Kasumi-1 (cell line): ENCODE results near the gene PSMB5.

Experiments used
- DNase-seq, 2 experiments: peaks; one replicate each; lab custom pipeline; 2025; lab: John Stamatoyannopoulos, UW

PSMB5 gene

GRCh38 chr14:23034498-23035302 is at the start of gene PSMB5:
Gene PSMB5, minus strand, starts transcription at chr14:23034900. Its CDS starts 19 bp downstream, at chr14:23034881.
- DNase-seq: no peak

- DNase-seq: no peak
These were observed 45.8 kb upstream of the PSMB5 start for GRCh38 chr14:23080474-23080873.

GRCh38 chr14:23079716-23080115 is 45.0 kb upstream of the PSMB5 start:
- no peak for DNase-seq

GRCh38 chr14:23078692-23079116 is 44.0 kb upstream of the PSMB5 start:
- DNase-seq: no peak

- DNase-seq: no peak
These were observed 43.3 kb upstream of the PSMB5 start for GRCh38 chr14:23077962-23078361.

- DNase-seq: no peak
These were observed 42.2 kb upstream of the PSMB5 start for GRCh38 chr14:23076785-23077408.

GRCh38 chr14:23074906-23075305 is 40.2 kb upstream of the PSMB5 start:
- DNase-seq: no peak

GRCh38 chr14:23071921-23072539 is 37.3 kb upstream of the PSMB5 start:
- DNase-seq: no peak

GRCh38 chr14:23071244-23071920 is 36.7 kb upstream of the PSMB5 start:
- DNase-seq: no peak

GRCh38 chr14:23070262-23071129 is 35.8 kb upstream of the PSMB5 start:
- DNase-seq: no peak

GRCh38 chr14:23069413-23069806 is 34.7 kb upstream of the PSMB5 start:
- no peak for DNase-seq

GRCh38 chr14:23068789-23069412 is 34.2 kb upstream of the PSMB5 start:
- no peak for DNase-seq

GRCh38 chr14:23067847-23068788 is 33.4 kb upstream of the PSMB5 start:
- DNase-seq: no peak

GRCh38 chr14:23066855-23067744 is 32.4 kb upstream of the PSMB5 start:
- no peak for DNase-seq

- no peak for DNase-seq
These were observed 31.7 kb upstream of the PSMB5 start for GRCh38 chr14:23066368-23066767.

- DNase-seq: no peak
These were observed 28.9 kb upstream of the PSMB5 start for GRCh38 chr14:23063601-23064000.

- DNase-seq: no peak
These were observed 27.3 kb upstream of the PSMB5 start for GRCh38 chr14:23062002-23062401.

- no peak for DNase-seq
These were observed 26.0 kb upstream of the PSMB5 start for GRCh38 chr14:23060536-23061260.
